K562 (cell line): ENCODE measurements around the gene ACSF3. TPM values are rescaled to one million over a fixed set of nuclear protein-coding genes. Genes with fewer than 3 reads are reported as not detected.

Source experiments
- ARNT ChIP-seq, 2 experiments: fragments of 450-650 bp; IDR thresholded peaks; 2 replicates each; pipeline ENCODE4 v1.6.1; 2016; ENCODE audit warnings: mild to moderate bottlenecking in 1 of 2
- CREB1 ChIP-seq, 2 experiments: sonication (generic) in 1 of 2; formaldehyde crosslinking in 1 of 2; IDR thresholded peaks; 2 replicates each; pipeline versions ENCODE4 v1.6.1 to v1.8.0; 2012 to 2022; ENCODE audit warnings: inconsistent platforms in 1 of 2, mild to moderate bottlenecking in 1 of 2, missing genetic modification reagents in 1 of 2, moderate library complexity in 1 of 2
- ELF1 ChIP-seq: fragments of 200-800 bp; sonication (Bioruptor generic); IDR thresholded peaks from 2 replicates; pipeline ENCODE4 v1.6.1; 2016; ENCODE audit warnings: missing genetic modification characterization, missing compliant biosample characterization
- GABPB1 ChIP-seq: sonication (generic); formaldehyde crosslinking; IDR thresholded peaks from 2 replicates; pipeline ENCODE4 v1.8.0; 2022; ENCODE audit warnings: mild to moderate bottlenecking, missing genetic modification reagents
- MEF2D ChIP-seq: conservative IDR thresholded peaks from 2 replicates; pipeline ENCODE4 v1.6.1; 2016; ENCODE audit warnings: low read depth, missing genetic modification characterization, missing compliant biosample characterization
- NCOA2 ChIP-seq, 2 experiments: fragments of 450-650 bp; IDR thresholded peaks; 2 replicates each; pipeline ENCODE4 v1.6.1; 2018; ENCODE audit warnings: mild to moderate bottlenecking in 2 of 2, moderate library complexity in 1 of 2; ENCODE audit not compliant: partially characterized antibody in 2 of 2
- NFE2L1 ChIP-seq: fragments of 450-650 bp; IDR thresholded peaks from 2 replicates; pipeline ENCODE4 v1.6.1; 2016; ENCODE audit warnings: missing genetic modification characterization, low read depth, mild to moderate bottlenecking, missing compliant biosample characterization, moderate library complexity, borderline replicate concordance
- TAF15 ChIP-seq: fragments of 200-400 bp; formaldehyde crosslinking; IDR thresholded peaks from 2 replicates; pipeline ENCODE4 v1.6.1; 2017; ENCODE audit warnings: mild to moderate bottlenecking, low read depth, low read length, moderate library complexity
- TGIF2 ChIP-seq: sonication (generic); formaldehyde crosslinking; IDR thresholded peaks from 2 replicates; pipeline ENCODE4 v1.8.1; 2022; ENCODE audit warnings: mild to moderate bottlenecking, missing genetic modification reagents, moderate library complexity
- USF2 ChIP-seq: sonication (generic); formaldehyde crosslinking; IDR thresholded peaks from 2 replicates; pipeline ENCODE4 v1.5.0; 2020; ENCODE audit warnings: missing genetic modification reagents
- ZNF76 ChIP-seq: fragments of 250-450 bp; sonication (Bioruptor Pico); IDR thresholded peaks from 2 replicates; pipeline ENCODE4 v1.4.0; 2020; ENCODE audit warnings: mild to moderate bottlenecking, moderate library complexity, borderline replicate concordance
- polyA plus RNA-seq, 8 experiments: library from polyadenylated mRNA; depleted of rRNA in 4 of 8; stranded (reverse) in 5 of 8; unstranded in 3 of 8; fragments of >200 nt; fragmentation: Nextera tagmentation in 2 of 8; fragmentation: Illumina TruSeq in 1 of 8; extraction: Ambion mirVana in 2 of 8; extraction: Trizol in 1 of 8; gene quantifications; 2 replicates each; pipeline versions ENCODE4 v1.2.1 to v1.2.3, GENCODE V29; 2011 to 2014; ENCODE audit warnings: inconsistent platforms in 1 of 8, missing spikeins in 1 of 8
- total RNA-seq, 7 experiments: library from RNA; depleted of rRNA in 6 of 7; stranded (reverse); fragments of >200 nt in 6 of 7; fragmentation: Illumina TruSeq in 2 of 7; extraction: Trizol in 2 of 7; gene quantifications; 2 replicates each; pipeline versions ENCODE4 v1.2.1 to v1.2.3, GENCODE V29; 2011 to 2021; ENCODE audit warnings: low replicate concordance in 1 of 7
- TF ChIP-seq, protein P1 (sequence below): fragments of 450-650 bp; conservative IDR thresholded peaks from 2 replicates; pipeline ENCODE4 v1.6.1; 2016; ENCODE audit warnings: missing genetic modification characterization, low read depth, mild to moderate bottlenecking, control low read depth, missing compliant biosample characterization
- TF ChIP-seq, protein P2 (sequence below): fragments of 450-650 bp; IDR thresholded peaks from 2 replicates; pipeline ENCODE4 v1.6.1; 2016
- TF ChIP-seq, protein P3 (sequence below), 2 experiments: IDR thresholded peaks; 2 replicates each; pipeline ENCODE4 v1.6.1; 2011; ENCODE audit warnings: borderline replicate concordance in 1 of 2, control low read depth in 1 of 2, low read depth in 1 of 2, low read length in 1 of 2, mild to moderate bottlenecking in 1 of 2, mixed read lengths in 1 of 2, moderate library complexity in 1 of 2; ENCODE audit not compliant: insufficient read depth in 1 of 2, insufficient read length in 1 of 2, poor library complexity in 1 of 2, severe bottlenecking in 1 of 2; ENCODE audit errors: extremely low read depth in 1 of 2
- TF ChIP-seq, protein P4 (sequence below): fragments of 250-450 bp; sonication (Bioruptor Pico); IDR thresholded peaks from 2 replicates; pipeline ENCODE4 v1.5.0; 2021; ENCODE audit warnings: mild to moderate bottlenecking, moderate library complexity

Gene ACSF3
- total and polyA plus RNA-seq, 9 of the 15 experiments (the other 6 are each of a cell fraction or from before 2014, with no cell fraction given), result 0.77 to 32.8 (median 14.7) TPM

DNA sequence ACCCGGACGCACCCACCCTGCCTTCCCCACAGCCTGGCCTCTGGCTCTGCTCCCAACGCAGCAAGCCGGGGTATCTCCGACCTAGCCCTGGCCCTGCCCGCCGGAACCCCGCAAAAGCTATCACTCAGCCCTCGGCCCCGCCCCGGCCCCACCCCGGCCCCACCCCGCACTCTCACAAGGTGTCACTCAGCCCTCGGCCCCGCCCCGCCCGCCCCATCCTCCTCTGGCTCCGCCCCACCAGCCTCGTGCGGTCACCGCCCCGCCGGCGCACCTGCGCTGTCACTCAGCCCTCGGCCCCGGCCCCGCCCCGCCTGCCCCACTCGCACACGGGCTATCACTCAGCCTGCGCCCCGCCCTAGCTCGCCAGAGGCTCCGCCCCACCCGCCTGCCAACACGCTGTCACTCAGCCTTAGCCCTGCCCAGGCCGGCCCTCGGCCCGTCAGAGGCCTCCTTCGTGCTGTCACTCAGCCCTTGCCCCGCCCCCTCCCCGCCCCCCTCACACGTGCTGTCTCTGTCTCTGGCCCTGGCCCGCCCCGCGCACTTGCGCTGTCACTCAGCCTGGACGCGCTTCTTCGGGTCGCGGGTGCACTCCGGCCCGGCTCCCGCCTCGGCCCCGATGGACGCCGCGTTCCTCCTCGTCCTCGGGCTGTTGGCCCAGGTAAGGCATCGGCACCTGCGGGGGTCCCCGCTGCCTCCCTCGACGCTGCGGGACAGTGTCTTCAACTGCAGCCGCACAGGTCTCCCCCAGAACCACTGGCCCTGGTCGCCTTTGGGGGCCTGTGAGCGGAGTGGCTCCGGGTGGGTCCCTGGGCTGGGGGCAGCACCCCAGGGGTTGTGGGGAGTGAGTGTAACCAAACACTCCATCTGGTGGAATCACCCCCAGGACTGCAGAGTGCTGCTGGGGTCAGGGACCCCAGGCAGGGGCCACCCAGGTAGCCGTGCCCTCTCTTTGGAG is 77.8 kb downstream of the ACSF3 start, which contains the start of gene CDH15 (continued):
- TF ChIP-seq ZNF76 (CRISPR knock-in tag) (no peak), ELF1 (tag) (no peak), NFE2L1 (tag) (no peak), CREB1 (IDR thresholded peaks at IDR 0.05) (peak; percentile 12; the same call in 1 of the 2 replicates), CREB1 (CRISPR knock-in tag; IDR thresholded peaks at IDR 0.05) (peak; percentile 47; the same call in 1 of the 2 replicates), TAF15 (no peak), USF2 (CRISPR knock-in tag) (peak; percentile 57), TGIF2 (CRISPR knock-in tag) (no peak), GABPB1 (no peak; the same call in 1 of the 2 replicates), MEF2D (no peak), NCOA2 (IDR thresholded peaks at IDR 0.05; ENCODE audit: partially characterized antibody in 2 of 2) (no peak), ARNT (IDR thresholded peaks at IDR 0.05) (no peak)
- TF ChIP-seq, protein P1, sequence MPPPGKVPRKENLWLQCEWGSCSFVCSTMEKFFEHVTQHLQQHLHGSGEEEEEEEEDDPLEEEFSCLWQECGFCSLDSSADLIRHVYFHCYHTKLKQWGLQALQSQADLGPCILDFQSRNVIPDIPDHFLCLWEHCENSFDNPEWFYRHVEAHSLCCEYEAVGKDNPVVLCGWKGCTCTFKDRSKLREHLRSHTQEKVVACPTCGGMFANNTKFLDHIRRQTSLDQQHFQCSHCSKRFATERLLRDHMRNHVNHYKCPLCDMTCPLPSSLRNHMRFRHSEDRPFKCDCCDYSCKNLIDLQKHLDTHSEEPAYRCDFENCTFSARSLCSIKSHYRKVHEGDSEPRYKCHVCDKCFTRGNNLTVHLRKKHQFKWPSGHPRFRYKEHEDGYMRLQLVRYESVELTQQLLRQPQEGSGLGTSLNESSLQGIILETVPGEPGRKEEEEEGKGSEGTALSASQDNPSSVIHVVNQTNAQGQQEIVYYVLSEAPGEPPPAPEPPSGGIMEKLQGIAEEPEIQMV, result no peak
- TF ChIP-seq, protein P2, sequence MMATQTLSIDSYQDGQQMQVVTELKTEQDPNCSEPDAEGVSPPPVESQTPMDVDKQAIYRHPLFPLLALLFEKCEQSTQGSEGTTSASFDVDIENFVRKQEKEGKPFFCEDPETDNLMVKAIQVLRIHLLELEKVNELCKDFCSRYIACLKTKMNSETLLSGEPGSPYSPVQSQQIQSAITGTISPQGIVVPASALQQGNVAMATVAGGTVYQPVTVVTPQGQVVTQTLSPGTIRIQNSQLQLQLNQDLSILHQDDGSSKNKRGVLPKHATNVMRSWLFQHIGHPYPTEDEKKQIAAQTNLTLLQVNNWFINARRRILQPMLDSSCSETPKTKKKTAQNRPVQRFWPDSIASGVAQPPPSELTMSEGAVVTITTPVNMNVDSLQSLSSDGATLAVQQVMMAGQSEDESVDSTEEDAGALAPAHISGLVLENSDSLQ, result peak; percentile 99
- TF ChIP-seq, protein P3, sequence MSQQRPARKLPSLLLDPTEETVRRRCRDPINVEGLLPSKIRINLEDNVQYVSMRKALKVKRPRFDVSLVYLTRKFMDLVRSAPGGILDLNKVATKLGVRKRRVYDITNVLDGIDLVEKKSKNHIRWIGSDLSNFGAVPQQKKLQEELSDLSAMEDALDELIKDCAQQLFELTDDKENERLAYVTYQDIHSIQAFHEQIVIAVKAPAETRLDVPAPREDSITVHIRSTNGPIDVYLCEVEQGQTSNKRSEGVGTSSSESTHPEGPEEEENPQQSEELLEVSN (IDR thresholded peaks at IDR 0.05; ENCODE audit: borderline replicate concordance in 1 of 2, extremely low read depth in 1 of 2, insufficient read depth in 1 of 2, insufficient read length in 1 of 2, low read depth in 1 of 2, low read length in 1 of 2, poor library complexity in 1 of 2, severe bottlenecking in 1 of 2), result peak; percentile 47 to 78
- TF ChIP-seq, protein P4, sequence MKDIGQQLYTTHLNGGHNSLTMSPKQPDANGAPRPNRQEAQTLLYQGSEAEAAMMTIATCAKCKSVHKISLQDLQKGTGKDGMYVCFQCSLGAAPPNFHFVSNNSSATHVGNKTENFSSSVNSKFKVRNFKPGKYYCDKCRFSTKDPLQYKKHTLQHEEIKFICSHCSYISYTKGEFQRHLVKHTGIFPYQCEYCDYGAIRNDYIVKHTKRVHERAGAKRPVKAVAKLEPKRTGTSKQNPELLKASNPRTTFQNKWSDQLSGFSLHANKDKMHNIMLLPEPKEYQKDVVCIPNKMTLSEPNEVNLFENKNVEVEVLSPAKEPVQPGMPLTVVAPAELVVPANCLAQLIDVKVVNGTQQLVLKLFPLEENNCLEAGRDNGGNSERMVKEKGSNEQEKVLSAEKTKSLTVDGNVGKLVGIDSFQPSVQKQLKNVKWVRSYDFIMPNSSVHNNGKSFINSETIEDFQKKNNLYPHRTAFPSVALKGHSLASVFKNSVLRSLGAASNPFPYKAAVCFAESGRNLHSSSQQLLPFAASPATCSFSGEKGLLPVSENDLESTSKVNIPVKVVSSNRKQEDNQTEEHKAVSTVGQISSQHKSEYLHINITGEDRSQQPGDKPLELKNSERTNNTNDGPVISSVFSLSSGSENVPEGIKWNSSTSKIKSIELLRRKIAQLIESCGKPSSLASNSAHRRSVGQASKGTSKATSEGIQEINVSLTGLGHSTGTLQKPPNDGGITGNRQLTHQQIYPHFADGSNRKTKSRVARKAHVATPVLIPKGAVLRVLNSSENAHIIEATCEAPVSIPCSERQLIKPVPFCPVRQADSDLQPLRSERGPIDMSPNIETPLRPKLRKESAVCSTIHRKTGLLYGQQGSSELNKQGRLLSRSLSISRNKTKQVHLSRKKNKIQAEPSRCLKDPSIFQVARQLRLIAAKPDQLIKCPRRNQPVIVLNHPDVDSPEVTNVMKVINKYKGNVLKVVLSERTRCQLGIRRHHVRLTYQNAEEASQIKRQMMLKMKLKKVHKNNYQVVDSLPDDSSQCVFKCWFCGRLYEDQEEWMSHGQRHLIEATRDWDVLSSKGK (CRISPR knock-in tag), result no peak
